Caki2 (cell line): ENCODE measurements around the gene MEIS1. TPM values are rescaled to one million over a fixed set of nuclear protein-coding genes. Genes with fewer than 3 reads are reported as not detected.
"Not testable (repeated sequence)": the region's sequence is repeated elsewhere in the genome, so short reads cannot be mapped to it uniquely, and the experiment has no call there.

Experiments used
- DNase-seq: peaks from one replicate; pipeline ENCODE4 v3.0.0-alpha.2; 2015; ENCODE audit warnings: low read depth
- in situ Hi-C: cut with HindIII; loops from 2 replicates; pipeline ENCODE4 v1.10.0; 2016; ENCODE audit warnings: low sequenced_read_pairs, low pct_unique_long_range_greater_than_20kb, mixed read lengths
- total RNA-seq: library from RNA; depleted of rRNA; stranded (reverse); fragments of >200 nt; shearing (Covaris generic); gene quantifications from 2 replicates; pipeline ENCODE4 v1.2.3, GENCODE V29; 2014; ENCODE audit warnings: low replicate concordance; rRNA removed

Gene MEIS1
- total RNA-seq: 2.7 TPM in 2 replicates

GRCh38 chr2:66434679-66435548 lies at the start of gene MEIS1:
Gene MEIS1, plus strand, starts transcription at chr2:66435125. Its CDS starts 732 bp downstream, at chr2:66435857.
- in situ Hi-C loops: no loop called here
- DNase-seq: peak; percentile 87

GRCh38 chr2:66387016-66387753 lies 47.7 kb upstream of the MEIS1 start:
- in situ Hi-C loops: no loop called here

GRCh38 chr2:66389651-66390131 lies 45.2 kb upstream of the MEIS1 start:
- no peak for DNase-seq
- in situ Hi-C loops: no loop called here

More at GRCh38 chr2:66387016-66387753, 47.7 kb upstream of the MEIS1 start:
- DNase-seq: no peak

DNA sequence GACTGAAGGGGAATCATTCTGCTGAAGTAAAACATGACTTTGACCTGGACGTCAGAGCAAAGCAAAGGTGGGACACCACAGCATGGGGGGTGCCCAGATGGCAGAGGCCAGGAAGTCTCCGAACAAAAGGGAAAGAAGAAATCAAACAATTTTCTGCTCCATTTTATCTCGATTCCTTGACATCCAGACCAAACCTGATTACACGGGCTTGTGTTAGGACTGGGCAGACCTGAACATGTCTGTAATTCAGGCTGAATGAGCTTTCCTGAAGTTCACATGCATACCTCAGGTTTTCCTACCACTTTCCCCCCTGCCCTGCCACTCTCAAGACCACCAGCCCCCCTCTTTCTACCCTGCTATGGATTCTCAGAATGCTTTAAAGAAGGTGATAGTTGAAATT lies 44.8 kb upstream of the MEIS1 start:
- in situ Hi-C loops: no loop called here
- DNase-seq: no peak

DNA sequence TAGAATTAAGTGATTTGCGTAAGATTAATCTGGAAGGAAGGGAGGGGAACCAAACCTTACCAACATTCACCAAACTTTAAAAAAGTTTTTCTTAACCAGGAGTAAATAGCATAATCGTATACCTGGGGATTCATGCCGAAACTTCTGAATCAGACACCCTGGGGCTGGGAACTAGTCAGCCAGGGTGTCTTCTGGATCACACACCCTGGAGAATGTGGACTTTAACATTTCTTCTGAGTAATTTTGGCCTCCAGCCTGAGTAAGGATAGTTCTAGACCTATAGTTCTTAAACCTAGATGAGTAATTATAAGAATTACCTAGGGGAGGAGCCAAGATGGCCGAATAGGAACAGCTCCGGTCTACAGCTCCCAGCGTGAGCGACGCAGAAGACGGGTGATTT lies 44.1 kb upstream of the MEIS1 start:
- no peak for DNase-seq
- in situ Hi-C loops: no loop called here

GRCh38 chr2:66391240-66391639 lies 43.7 kb upstream of the MEIS1 start:
- in situ Hi-C loops, DNase-seq: not testable (repeated sequence)

- in situ Hi-C loops: no loop called here
- DNase-seq: no peak
These were observed 29.5 kb upstream of the MEIS1 start for GRCh38 chr2:66405473-66405872.

GRCh38 chr2:66408905-66409304 lies 26.0 kb upstream of the MEIS1 start:
- in situ Hi-C loops: no loop called here
- no peak for DNase-seq

DNA sequence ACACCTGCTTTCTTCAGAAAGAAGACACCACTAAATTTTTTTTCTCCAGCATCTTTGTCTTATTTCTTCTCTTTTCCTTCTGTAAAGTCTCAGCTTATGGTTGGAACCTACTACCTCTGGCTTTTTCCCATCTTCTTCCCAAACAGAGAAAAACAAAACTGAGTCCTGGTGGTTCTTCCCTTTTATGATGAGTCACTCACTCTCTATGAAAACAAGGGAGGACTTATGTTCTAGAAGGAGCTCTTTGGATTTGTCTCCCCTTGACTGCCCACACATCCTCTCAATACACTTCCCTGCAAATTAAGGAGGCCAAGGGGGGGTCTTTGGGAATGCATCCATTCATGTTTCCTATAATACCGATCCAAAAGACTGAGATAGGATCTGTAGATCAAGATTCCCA lies 22.1 kb upstream of the MEIS1 start:
- in situ Hi-C loops: no loop called here
- no peak for DNase-seq

DNA sequence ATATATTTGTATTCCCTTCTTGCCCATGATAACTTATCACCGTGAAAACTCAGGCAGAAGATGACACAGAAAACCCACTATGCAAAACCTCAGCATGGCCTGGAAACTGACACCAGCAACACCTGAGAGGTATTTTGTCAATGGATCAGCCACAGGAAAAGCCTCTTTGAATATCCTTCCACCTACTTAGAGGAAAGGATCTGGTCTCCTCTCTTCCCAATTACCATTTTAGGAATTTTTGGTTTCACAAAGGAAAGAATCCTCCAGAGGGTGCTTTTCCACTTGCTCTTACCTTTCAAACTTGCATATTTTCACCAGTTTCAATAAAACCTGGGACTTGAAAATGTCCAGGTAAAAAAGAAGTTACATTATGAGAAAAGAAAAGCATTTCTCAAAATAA lies 20.0 kb upstream of the MEIS1 start:
- no peak for DNase-seq
- in situ Hi-C loops: no loop called here

DNA sequence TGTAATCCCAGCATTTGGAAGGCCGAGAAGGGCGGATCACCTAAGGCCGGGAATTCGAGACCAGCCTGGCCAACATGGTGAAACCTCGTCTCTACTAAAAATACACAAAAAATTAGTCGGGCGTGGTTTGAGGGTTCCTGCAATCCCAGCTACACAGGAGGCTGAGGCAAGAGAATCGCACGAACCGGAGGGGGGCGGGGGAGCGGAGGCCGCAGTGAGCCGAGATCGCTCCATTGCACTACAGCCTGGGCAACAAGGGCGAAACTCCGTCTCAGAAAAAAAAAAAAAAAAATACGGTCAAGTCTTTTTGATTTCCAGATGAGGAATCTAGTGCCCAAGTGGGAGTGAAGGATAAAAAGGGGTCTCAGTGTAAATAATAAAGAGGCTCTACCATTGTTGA lies 16.5 kb upstream of the MEIS1 start:
- no peak for DNase-seq
- in situ Hi-C loops: no loop called here

GRCh38 chr2:66421612-66422011 lies 13.3 kb upstream of the MEIS1 start:
- in situ Hi-C loops: no loop called here
- DNase-seq: no peak

DNA sequence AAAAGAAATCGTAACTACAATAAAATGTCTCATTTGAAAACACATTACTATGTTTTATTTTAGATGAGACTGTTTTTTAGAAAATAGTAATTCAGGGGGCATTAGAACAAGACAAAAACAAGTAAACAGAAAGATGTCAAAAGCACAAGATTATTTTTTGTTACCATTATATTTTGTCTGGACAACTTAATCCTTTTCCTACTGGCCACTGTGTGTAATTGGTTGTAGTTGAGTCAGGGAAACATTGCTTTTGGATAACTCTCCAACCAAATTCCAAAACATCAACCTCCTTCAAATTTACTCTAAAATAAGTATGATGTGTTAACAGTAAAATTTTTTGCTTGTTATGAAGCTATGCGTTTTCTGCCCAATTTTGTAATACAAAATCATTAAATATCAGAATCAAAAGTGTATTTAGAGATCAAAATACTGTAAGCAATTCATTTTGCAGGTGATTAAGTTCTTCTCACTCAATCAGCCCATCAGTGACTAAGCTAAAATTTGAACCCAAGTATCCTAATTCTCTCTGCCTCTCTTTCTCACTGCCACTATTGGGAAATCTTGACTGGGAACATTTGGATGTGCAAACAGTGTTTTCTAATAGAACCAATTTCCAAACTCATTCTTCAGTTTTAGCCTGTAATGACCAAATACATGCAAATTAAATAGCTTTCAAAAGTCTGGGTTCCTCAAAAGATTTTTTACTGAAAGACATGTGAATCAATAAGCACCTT lies 11.4 kb upstream of the MEIS1 start:
- no peak for DNase-seq
- in situ Hi-C loops: no loop called here

GRCh38 chr2:66426244-66427111 lies 8.4 kb upstream of the MEIS1 start:
- in situ Hi-C loops: no loop called here
- DNase-seq: no peak

DNA sequence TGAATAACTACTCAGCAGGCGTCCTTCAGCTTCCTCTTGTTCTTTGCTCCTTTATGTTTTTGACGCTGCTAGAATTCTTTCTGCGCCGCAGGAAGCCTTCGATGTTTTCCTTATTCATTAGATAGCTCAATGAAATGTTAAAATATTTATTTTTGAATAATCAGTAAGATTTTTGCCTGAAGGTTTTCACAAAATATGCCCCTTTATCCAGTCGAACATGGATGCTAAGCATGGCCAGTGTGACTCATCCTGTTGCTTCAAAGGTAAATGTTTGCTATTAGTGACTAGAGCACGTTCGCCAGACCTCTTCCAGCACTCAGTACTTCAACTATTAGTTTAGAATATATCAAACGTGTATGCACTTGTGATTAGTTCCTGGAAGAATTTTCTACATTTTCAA lies 7.6 kb upstream of the MEIS1 start:
- in situ Hi-C loops: no loop called here

DNA sequence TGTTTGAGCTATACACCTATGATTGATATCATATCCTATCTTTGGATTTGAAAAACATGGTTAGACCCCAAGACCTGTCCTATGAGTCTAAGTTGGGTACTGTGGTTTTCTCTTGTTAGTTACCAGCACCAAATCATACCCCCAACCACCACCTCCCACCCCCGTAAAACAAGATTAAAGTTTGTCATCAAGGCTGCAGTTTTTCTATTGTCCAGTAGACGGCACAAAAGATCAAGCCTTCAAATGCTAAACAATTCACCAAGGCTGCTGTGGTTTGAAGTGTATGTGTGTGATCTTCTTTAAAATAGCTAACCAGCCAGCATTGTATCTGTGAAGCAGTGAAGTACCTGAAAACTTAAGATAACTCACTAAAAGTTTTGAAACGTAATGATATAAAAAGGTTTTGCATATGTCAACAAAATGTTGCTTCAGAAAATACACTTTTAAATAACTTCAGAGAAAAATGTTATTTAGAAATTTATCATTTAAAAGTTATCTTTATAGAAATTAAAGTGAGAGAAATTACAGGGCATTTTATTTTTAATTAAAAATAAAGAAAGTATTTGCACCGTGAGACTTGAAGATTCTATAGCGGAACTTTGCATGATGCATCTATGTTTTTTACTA lies 5.8 kb upstream of the MEIS1 start:
- in situ Hi-C loops: no loop called here
- peak; percentile 57 for DNase-seq

More for the DNA sequence above, 7.6 kb upstream of the MEIS1 start:
- no peak for DNase-seq

GRCh38 chr2:66429693-66430504 lies 5.0 kb upstream of the MEIS1 start:
- in situ Hi-C loops: no loop called here
- DNase-seq: no peak
